A673 (cell line): Measurements from ENCODE around the gene CHKA.

Experiments used
- EZH2 ChIP-seq: fragments of 200-600 bp; sonication (generic); IDR thresholded peaks from 2 replicates; pipeline ENCODE4 v1.6.1; 2017; ENCODE audit warnings: borderline replicate concordance, low read depth, mild to moderate bottlenecking, mixed read lengths, antibody characterized with exemption, low read length; ENCODE audit not compliant: poor library complexity, severe bottlenecking
- TF ChIP-seq, protein P1 (sequence below): fragments of 300-800, 200-600 bp; sonication (generic); conservative IDR thresholded peaks from 2 replicates; pipeline ENCODE4 v1.5.1; 2017; ENCODE audit warnings: low read depth, mild to moderate bottlenecking, antibody characterized with exemption, low read length, moderate library complexity, mixed read lengths

DNA sequence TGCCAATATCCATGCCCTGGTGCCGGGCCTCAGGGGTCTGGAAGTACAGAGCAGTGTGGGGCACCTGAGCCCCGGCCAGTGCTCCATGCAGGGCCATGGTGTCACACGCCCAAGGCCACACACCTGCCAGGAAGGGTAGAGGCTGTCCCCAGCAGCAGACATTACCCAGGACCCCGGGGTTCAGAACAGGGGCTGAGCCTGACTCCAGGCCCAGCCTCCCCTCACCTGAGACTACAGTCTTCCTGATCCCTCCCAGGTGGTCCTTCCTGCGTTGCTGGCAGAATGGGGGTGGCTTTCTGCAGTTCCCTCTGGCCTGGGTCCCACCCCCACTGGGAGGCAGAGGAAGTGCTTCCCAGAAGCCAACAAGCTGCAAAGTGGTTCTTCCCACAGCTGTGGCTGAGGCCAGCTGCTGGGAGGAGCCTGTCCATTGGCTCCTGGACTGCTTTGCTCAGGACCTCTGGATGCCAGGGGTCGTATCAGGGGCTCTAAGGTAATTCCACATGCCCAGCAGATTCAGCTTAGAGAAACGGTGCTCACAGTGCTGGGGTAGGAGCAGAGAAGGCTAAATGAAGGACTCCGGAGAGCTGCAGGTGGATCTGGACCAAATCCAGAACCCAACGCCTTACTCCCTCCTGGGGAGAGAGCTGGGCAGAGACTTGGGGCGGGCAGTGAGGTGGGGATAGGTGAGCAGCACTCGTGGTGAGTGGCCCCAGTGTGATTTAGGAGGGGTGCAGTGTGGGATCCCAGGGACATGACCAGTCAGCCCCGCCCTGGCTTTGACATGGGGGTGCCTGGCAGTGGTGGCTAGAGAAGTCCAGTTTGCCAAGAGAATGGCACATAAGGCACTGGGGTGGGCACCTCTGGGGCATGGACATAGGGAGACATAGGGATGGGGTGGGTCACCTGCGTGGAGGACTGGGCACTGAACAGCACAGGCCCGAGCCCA is 69.7 kb downstream of the CHKA start:
- TF ChIP-seq, protein P1, sequence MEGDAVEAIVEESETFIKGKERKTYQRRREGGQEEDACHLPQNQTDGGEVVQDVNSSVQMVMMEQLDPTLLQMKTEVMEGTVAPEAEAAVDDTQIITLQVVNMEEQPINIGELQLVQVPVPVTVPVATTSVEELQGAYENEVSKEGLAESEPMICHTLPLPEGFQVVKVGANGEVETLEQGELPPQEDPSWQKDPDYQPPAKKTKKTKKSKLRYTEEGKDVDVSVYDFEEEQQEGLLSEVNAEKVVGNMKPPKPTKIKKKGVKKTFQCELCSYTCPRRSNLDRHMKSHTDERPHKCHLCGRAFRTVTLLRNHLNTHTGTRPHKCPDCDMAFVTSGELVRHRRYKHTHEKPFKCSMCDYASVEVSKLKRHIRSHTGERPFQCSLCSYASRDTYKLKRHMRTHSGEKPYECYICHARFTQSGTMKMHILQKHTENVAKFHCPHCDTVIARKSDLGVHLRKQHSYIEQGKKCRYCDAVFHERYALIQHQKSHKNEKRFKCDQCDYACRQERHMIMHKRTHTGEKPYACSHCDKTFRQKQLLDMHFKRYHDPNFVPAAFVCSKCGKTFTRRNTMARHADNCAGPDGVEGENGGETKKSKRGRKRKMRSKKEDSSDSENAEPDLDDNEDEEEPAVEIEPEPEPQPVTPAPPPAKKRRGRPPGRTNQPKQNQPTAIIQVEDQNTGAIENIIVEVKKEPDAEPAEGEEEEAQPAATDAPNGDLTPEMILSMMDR, result no peak
- TF ChIP-seq EZH2, result no peak
